Heart left ventricle (tissue), 16 donors: Measurements from ENCODE around the gene TAF12. TPM values are rescaled to one million over a fixed set of nuclear protein-coding genes. Genes with fewer than 3 reads are reported as not detected.

ENCODE experiments used
- ATAC-seq, 4 donors: fragments of 200-7000 bp; cut with Tn5 transposase; one replicate each; pipeline ENCODE4 v1.9.1; 2020 to 2022; ENCODE audit warnings: moderate library complexity in 4 of 4, mild to moderate bottlenecking in 3 of 4, moderate number of reproducible peaks in 1 of 4
- DNase-seq, 5 donors: peaks; one replicate each; pipeline ENCODE4 v3.0.0-alpha.2; 2020
- H3K27ac ChIP-seq, 12 donors: fragments of 200-600 bp; sonication (generic) in 4 of 12; one replicate each; pipeline versions ENCODE4 v1.5.0 to v1.8.0; 2016 to 2022; ENCODE audit warnings: mild to moderate bottlenecking in 2 of 12
- H3K27me3 ChIP-seq, 9 donors: fragments of 200-600 bp; sonication (generic) in 2 of 9; one replicate each; pipeline versions ENCODE4 v1.5.1 to v1.8.0; 2016 to 2022; ENCODE audit warnings: mild to moderate bottlenecking in 3 of 9
- H3K36me3 ChIP-seq, 9 donors: fragments of 200-600 bp; sonication (generic) in 2 of 9; one replicate each; pipeline versions ENCODE4 v1.5.0 to v1.8.0; 2018 to 2022; ENCODE audit warnings: mild to moderate bottlenecking in 2 of 9
- H3K4me1 ChIP-seq, 12 donors: fragments of 200-600 bp; sonication (generic) in 4 of 12; one replicate each; pipeline versions ENCODE4 v1.5.0 to v1.8.0; 2016 to 2022; ENCODE audit warnings: mild to moderate bottlenecking in 3 of 12
- H3K4me3 ChIP-seq, 12 donors: fragments of 200-600 bp; sonication (generic) in 4 of 12; one replicate each; pipeline versions ENCODE4 v1.5.0 to v1.8.0; 2017 to 2022; ENCODE audit warnings: mild to moderate bottlenecking in 9 of 12, moderate library complexity in 4 of 12
- H3K9me3 ChIP-seq, 12 donors: fragments of 200-600 bp; sonication (generic) in 4 of 12; one replicate each; pipeline versions ENCODE4 v1.5.0 to v1.8.0; 2016 to 2022; ENCODE audit warnings: mild to moderate bottlenecking in 1 of 12
- POLR2A ChIP-seq, 2 donors: fragments of 450-650 bp; IDR thresholded peaks; one replicate each; pipeline ENCODE4 v1.6.1; 2017; ENCODE audit warnings: antibody characterized with exemption in 2 of 2, mild to moderate bottlenecking in 2 of 2, moderate library complexity in 2 of 2
- WGBS, 4 donors: extraction: QIAGEN DNeasy Blood & Tissue Kit in 2 of 4; methylation state at CpG; one replicate each; pipeline versions ENCODE4 v1.1.5 to v1.1.7; 2013 to 2018; 5-methylcytosine and 5-hydroxymethylcytosine counted together
- intact Hi-C, 10 donors: fragments of 100-400 bp; cut with DNase I; formaldehyde crosslinking; loops; one replicate each; pipeline versions ENCODE4 v1.11.1 to v1.14.2; 2022
- polyA plus RNA-seq, 2 donors: library from polyadenylated mRNA; stranded (reverse); fragments of 200-250 nt; gene quantifications; one replicate each; pipeline ENCODE4 v1.2.3, GENCODE V29; 2013
- total RNA-seq, 9 donors: library from RNA; depleted of rRNA in 2 of 9; stranded (reverse); fragments of >200 nt in 2 of 9; fragmentation: NEBNext Ultra II Directional in 3 of 9; extraction: Animal tissue kit (Norgen Biotek cat#: 25700) in 3 of 9; gene quantifications; one replicate each; pipeline versions ENCODE4 v1.1.0 to v1.2.4, GENCODE V29; 2016 to 2023
- TF ChIP-seq, protein P1 (sequence below), 12 donors: fragments of 200-600 bp; sonication (generic) in 4 of 12; IDR thresholded peaks; one replicate each; pipeline versions ENCODE4 v1.5.0 to v1.8.0; 2018 to 2022; ENCODE audit warnings: antibody characterized with exemption in 12 of 12, mild to moderate bottlenecking in 5 of 12
- donor health status: ischemic (EF 13 %, LVEDD 7.1; RV severe dilation, severe dysfunction).
- donor health status: healthy with polysubstance abuse.
- donor health status: DM: no; HTN: yes; CAD: no.
- donor health status: DM: no; HTN: no; CAD: no.
- donor health status: ischemic (EF 25% LVEDD 6.9; RV normal size, moderate dysfunction).
- donor health status: ischemic (EF 25% LVEDD 5.7; RV mildly dilated, moderate dysfunction).
- donor health status: healthy.
- donor health status: DM: yes; HTN: yes; CAD: no.
- donor health status: ischemic (EF 35%, LVEDD 5.7; RV mildly dilated, moderate dysfunction).
- donor health status: nonischemic (EF 11% LVEDD 7.7; RV severe dilation, severe dysfunction).
- donor health status: DM: yes; HTN: yes; CAD: no.
- donor health status: PGD.
- donor health status: ischemic (EF 29% LVEDD 5.4; RV normal size, mild dysfunction).
- donor health status: nonischemic (EF 23%, LVEDD 6.1; RV moderate dilation, normal function).

Gene TAF12
- total and polyA plus RNA-seq, 11 donors: 18.3 to 38.5 (median 21.9) TPM

- 85 to 90% (median 89%) methylated on average over 4 of the region's 4 CpGs for WGBS, 4 donors
- ATAC-seq (no peak), DNase-seq (no peak)
- H3K4me3 ChIP-seq: no peak overlapping the region
- H3K36me3 ChIP-seq: peaks cover 0 to 98% (median 81%) of the 10 kb centered on the region in 9 donors
- H3K9me3 ChIP-seq: no peaks in the 10 kb centered on the region
- no peak for TF ChIP-seq POLR2A (IDR thresholded peaks at IDR 0.05)
- TF ChIP-seq, protein P1, sequence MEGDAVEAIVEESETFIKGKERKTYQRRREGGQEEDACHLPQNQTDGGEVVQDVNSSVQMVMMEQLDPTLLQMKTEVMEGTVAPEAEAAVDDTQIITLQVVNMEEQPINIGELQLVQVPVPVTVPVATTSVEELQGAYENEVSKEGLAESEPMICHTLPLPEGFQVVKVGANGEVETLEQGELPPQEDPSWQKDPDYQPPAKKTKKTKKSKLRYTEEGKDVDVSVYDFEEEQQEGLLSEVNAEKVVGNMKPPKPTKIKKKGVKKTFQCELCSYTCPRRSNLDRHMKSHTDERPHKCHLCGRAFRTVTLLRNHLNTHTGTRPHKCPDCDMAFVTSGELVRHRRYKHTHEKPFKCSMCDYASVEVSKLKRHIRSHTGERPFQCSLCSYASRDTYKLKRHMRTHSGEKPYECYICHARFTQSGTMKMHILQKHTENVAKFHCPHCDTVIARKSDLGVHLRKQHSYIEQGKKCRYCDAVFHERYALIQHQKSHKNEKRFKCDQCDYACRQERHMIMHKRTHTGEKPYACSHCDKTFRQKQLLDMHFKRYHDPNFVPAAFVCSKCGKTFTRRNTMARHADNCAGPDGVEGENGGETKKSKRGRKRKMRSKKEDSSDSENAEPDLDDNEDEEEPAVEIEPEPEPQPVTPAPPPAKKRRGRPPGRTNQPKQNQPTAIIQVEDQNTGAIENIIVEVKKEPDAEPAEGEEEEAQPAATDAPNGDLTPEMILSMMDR (IDR thresholded peaks at IDR 0.05): no peak
- H3K4me1 ChIP-seq: peaks cover 0 to 2% (median 0%) of the 10 kb centered on the region in 12 donors
- H3K27ac ChIP-seq: no peak overlapping the region
- no peaks in the 10 kb centered on the region for H3K27me3 ChIP-seq
- intact Hi-C loops: no loop called here
Observed at GRCh38 chr1:28571911-28572310, 71.0 kb downstream of the TAF12 start.

- no peak for ATAC-seq
- no peak for DNase-seq
- Histone ChIP-seq H3K9me3 (no peaks in the 10 kb centered on the region), H3K27ac (no peak overlapping the region), H3K36me3 (peaks cover 2 to 99% (median 97%) of the 10 kb centered on the region in 9 donors), H3K4me3 (no peak overlapping the region), H3K4me1 (no peaks in the 10 kb centered on the region), H3K27me3 (no peaks in the 10 kb centered on the region)
- WGBS, 4 donors: 86 to 92% (median 89%) methylated on average over 2 of the region's 2 CpGs
- intact Hi-C loops: no loop called here
- TF ChIP-seq, protein P1 (IDR thresholded peaks at IDR 0.05): no peak
- TF ChIP-seq POLR2A (IDR thresholded peaks at IDR 0.05): no peak
Observed at GRCh38 chr1:28566931-28567330, 75.9 kb downstream of the TAF12 start.

DNA sequence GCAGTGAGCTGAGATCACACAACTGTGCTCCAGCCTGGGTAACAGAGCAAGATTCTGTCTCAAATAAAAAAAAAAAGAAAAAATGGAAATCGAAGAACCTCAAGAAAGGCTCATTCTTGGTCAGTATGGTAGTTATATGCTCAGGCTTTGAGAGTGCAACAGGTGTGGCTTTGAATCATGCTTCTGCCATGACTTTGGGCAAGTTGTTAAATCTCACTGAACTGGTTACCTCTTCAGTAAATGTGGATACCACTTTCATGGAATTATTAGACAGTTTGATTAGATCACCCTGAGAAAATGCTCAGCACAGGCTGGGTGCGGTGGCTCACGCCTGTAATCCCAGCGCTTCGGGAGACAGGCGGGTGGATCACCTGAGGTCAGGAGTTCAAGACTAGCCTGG, 77.1 kb downstream of the TAF12 start:
- no peaks in the 10 kb centered on the region for H3K9me3 ChIP-seq
- no peak overlapping the region for H3K4me3 ChIP-seq
- TF ChIP-seq, protein P1 (IDR thresholded peaks at IDR 0.05): no peak
- TF ChIP-seq POLR2A (IDR thresholded peaks at IDR 0.05): no peak
- H3K4me1 ChIP-seq: no peaks in the 10 kb centered on the region
- DNase-seq (no peak), ATAC-seq (no peak)
- no peak overlapping the region for H3K27ac ChIP-seq
- H3K27me3 ChIP-seq: no peaks in the 10 kb centered on the region
- 96 to 98% (median 97%) methylated on average over 6 of the region's 6 CpGs for WGBS, 4 donors
- peaks cover 2 to 99% (median 97%) of the 10 kb centered on the region in 9 donors for H3K36me3 ChIP-seq
- intact Hi-C loops: no loop called here

DNA sequence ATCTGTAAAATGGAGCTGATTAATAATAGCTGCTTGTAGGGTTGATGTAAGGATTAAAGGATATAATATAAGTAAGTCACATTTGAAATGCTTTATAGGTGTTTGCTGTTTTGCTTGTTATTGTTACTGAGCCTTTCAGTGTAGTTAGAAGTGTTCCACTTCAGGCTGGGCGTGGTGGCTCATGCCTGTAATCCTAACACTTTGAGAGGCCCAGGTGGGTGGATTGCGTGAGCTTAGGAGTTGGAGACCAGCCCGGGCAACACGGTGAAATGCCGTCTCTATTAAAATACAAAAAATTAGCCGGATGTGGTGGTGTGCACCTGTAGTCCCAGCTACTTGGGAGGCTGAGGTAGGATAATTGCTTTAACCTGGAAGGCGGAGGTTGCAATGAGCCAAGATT, 77.8 kb downstream of the TAF12 start:
- Histone ChIP-seq H3K4me3 (no peak overlapping the region), H3K4me1 (no peaks in the 10 kb centered on the region), H3K27ac (no peak overlapping the region), H3K9me3 (no peaks in the 10 kb centered on the region), H3K27me3 (no peaks in the 10 kb centered on the region), H3K36me3 (peaks cover 2 to 99% (median 97%) of the 10 kb centered on the region in 9 donors)
- TF ChIP-seq, protein P1 (IDR thresholded peaks at IDR 0.05): no peak
- TF ChIP-seq POLR2A (IDR thresholded peaks at IDR 0.05): no peak
- ATAC-seq (no peak), DNase-seq (no peak)
- intact Hi-C loops: no loop called here
- WGBS, 4 donors: 91 to 99% (median 96%) methylated on average over 7 of the region's 7 CpGs
